Measurements from ENCODE around the gene PROKR2. TPM values are rescaled to one million over a fixed set of nuclear protein-coding genes. Genes with fewer than 3 reads are reported as not detected.

The PROKR2 gene
- polyA plus RNA-seq, 1 of the 3 experiments (the other 2 are of a cell fraction): 0.13 TPM

DNA sequence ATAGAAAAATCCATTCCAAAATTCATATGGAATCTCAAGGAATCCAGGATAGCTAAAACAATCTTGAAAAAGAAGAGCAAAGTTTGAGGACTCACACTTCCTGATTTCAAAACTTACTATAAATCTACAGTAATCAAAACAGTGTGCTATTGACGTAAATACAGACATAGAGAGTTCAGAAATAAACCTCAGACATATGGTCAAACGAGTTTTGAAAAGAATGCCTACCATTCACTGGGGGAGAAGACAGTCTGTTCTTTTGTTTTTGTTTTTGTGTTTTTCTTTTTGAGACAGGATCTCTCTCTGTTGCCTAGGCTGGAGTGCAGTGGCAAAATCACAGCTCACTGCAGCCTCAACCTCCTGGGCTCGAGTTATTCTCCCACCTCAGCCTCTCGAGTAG is 25.3 kb upstream of the PROKR2 start (continued):
- TF ChIP-seq, protein P1, sequence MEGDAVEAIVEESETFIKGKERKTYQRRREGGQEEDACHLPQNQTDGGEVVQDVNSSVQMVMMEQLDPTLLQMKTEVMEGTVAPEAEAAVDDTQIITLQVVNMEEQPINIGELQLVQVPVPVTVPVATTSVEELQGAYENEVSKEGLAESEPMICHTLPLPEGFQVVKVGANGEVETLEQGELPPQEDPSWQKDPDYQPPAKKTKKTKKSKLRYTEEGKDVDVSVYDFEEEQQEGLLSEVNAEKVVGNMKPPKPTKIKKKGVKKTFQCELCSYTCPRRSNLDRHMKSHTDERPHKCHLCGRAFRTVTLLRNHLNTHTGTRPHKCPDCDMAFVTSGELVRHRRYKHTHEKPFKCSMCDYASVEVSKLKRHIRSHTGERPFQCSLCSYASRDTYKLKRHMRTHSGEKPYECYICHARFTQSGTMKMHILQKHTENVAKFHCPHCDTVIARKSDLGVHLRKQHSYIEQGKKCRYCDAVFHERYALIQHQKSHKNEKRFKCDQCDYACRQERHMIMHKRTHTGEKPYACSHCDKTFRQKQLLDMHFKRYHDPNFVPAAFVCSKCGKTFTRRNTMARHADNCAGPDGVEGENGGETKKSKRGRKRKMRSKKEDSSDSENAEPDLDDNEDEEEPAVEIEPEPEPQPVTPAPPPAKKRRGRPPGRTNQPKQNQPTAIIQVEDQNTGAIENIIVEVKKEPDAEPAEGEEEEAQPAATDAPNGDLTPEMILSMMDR (IDR thresholded peaks at IDR 0.05): no peak

GRCh38 chr20:5331340-5331739 is 14.6 kb upstream of the PROKR2 start:
- H3K79me2 ChIP-seq (ENCODE audit: insufficient read depth): no peaks in the 10 kb centered on the region
- no peak for DNase-seq
- peaks cover 2% of the 10 kb centered on the region for H3K27me3 ChIP-seq (ENCODE audit: insufficient read depth)
- ChIA-PET CTCF (interaction anchor here (2.2 to 3.6 kb wide), 2 partner anchors 14 to 117 kb away, joined by 6 to 15 read pairs; partner anchors contain the start of gene PROKR2), POLR2A (no interaction called here)
- no peaks in the 10 kb centered on the region for H3K9me3 ChIP-seq
- H3K4me3 ChIP-seq (ENCODE audit: low read depth in 2 of 2, low read length in 1 of 2): no peak overlapping the region
- no peak for TF ChIP-seq EZH2phosphoT487 (IDR thresholded peaks at IDR 0.05; ENCODE audit: borderline replicate concordance, low read depth)
- TF ChIP-seq TCF12 (IDR thresholded peaks at IDR 0.05): no peak
- no peak for TF ChIP-seq JUND (IDR thresholded peaks at IDR 0.05)
- TF ChIP-seq EP300 (IDR thresholded peaks at IDR 0.05; ENCODE audit: borderline replicate concordance in 1 of 2, low read depth in 1 of 2, low read length in 1 of 2): no peak
- TF ChIP-seq MXI1 (IDR thresholded peaks at IDR 0.05; ENCODE audit: low read depth, low read length): no peak
- no peak for TF ChIP-seq FOXJ3 (CRISPR knock-in tag; IDR thresholded peaks at IDR 0.05)
- TF ChIP-seq PBX3 (IDR thresholded peaks at IDR 0.05): no peak
- no peak for TF ChIP-seq GABPA (IDR thresholded peaks at IDR 0.05; ENCODE audit: low read depth)
- no peak for TF ChIP-seq RAD21 (IDR thresholded peaks at IDR 0.05; ENCODE audit: low read length)
- TF ChIP-seq POLR2AphosphoS5 (IDR thresholded peaks at IDR 0.05; ENCODE audit: low read depth, low read length): no peak
- no peak for TF ChIP-seq FOXM1 (IDR thresholded peaks at IDR 0.05; ENCODE audit: low read depth)
- TF ChIP-seq, protein P2, sequence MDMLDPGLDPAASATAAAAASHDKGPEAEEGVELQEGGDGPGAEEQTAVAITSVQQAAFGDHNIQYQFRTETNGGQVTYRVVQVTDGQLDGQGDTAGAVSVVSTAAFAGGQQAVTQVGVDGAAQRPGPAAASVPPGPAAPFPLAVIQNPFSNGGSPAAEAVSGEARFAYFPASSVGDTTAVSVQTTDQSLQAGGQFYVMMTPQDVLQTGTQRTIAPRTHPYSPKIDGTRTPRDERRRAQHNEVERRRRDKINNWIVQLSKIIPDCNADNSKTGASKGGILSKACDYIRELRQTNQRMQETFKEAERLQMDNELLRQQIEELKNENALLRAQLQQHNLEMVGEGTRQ (IDR thresholded peaks at IDR 0.05; ENCODE audit: borderline replicate concordance, low read depth, low read length): no peak
- TF ChIP-seq MEF2A (IDR thresholded peaks at IDR 0.05; ENCODE audit: borderline replicate concordance, low read depth): no peak
- TF ChIP-seq, protein P3, sequence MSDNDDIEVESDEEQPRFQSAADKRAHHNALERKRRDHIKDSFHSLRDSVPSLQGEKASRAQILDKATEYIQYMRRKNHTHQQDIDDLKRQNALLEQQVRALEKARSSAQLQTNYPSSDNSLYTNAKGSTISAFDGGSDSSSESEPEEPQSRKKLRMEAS (IDR thresholded peaks at IDR 0.05; ENCODE audit: low read depth): no peak
- TF ChIP-seq SMC3 (IDR thresholded peaks at IDR 0.05; ENCODE audit: low read depth, low read length): no peak
- TF ChIP-seq CHD2 (IDR thresholded peaks at IDR 0.05; ENCODE audit: low read length, partially characterized antibody): no peak
- no peak for TF ChIP-seq RFX5 (IDR thresholded peaks at IDR 0.05; ENCODE audit: low read length)
- TF ChIP-seq IRF3 (IDR thresholded peaks at IDR 0.05; ENCODE audit: low read depth, low read length): no peak
- no peak for TF ChIP-seq TAF1 (IDR thresholded peaks at IDR 0.05; ENCODE audit: borderline replicate concordance, low read depth, low read length)
- H4K20me1 ChIP-seq (ENCODE audit: insufficient read depth): no peaks in the 10 kb centered on the region
- WGBS (ENCODE audit: low lambda C conversion rate): 30% methylated on average over 3 of the region's 3 CpGs
- no peaks in the 10 kb centered on the region for H3K36me3 ChIP-seq (replicated peaks in 1 of 2; ENCODE audit: control insufficient read depth in 1 of 2, insufficient read depth in 2 of 2, low read length in 1 of 2)
- H3K4me2 ChIP-seq: no peak overlapping the region
- H3K27ac ChIP-seq (ENCODE audit: low read depth in 2 of 2, low read length in 1 of 2): no peak overlapping the region
- no peak overlapping the region for H3K9ac ChIP-seq
- H2AFZ ChIP-seq (ENCODE audit: low read depth): no peak overlapping the region
- H3K9me2 ChIP-seq: no peaks in the 10 kb centered on the region
- H3F3A ChIP-seq (replicated peaks; ENCODE audit: insufficient read depth): no peaks in the 10 kb centered on the region
- H3K4me1 ChIP-seq (ENCODE audit: control insufficient read depth in 1 of 2, insufficient read depth in 2 of 2, low read depth in 1 of 2, low read length in 1 of 2): peaks cover 0 to 13% of the 10 kb centered on the region in 2 experiments; a peak in 1 of 4 replicates

All from SK-N-SH (cell line).